Mammary epithelial cell (primary cell): ENCODE data around the gene PDE3B.

ENCODE experiments used
- CTCF ChIP-seq, 2 donors: IDR thresholded peaks in 1 of 2; conservative IDR thresholded peaks in 1 of 2; 2 replicates each; pipeline ENCODE4 v1.5.1; 2011 to 2012; ENCODE audit warnings: inconsistent platforms in 2 of 2, low read length in 2 of 2, mild to moderate bottlenecking in 2 of 2, control low read depth in 1 of 2, low read depth in 1 of 2; ENCODE audit not compliant: insufficient read depth in 1 of 2; ENCODE audit errors: extremely low read depth in 1 of 2
- EZH2 ChIP-seq: IDR thresholded peaks from 2 replicates; pipeline ENCODE4 v1.6.1; 2012; ENCODE audit warnings: low read length, inconsistent platforms, borderline replicate concordance

- TF ChIP-seq CTCF (conservative IDR thresholded peaks at IDR 0.05 in 1 of 2, IDR thresholded peaks at IDR 0.05 in 1 of 2; ENCODE audit: extremely low read depth in 1 of 2, insufficient read depth in 1 of 2, low read depth in 1 of 2, low read length in 2 of 2) (no peak), EZH2 (no peak)
These were observed 29.0 kb downstream of the PDE3B start for GRCh38 chr11:14672635-14673034.
